Tibial nerve (tissue), 4 donors: Measurements from ENCODE around the gene PTPRM.

Experiments used
- CTCF ChIP-seq, 5 experiments: fragments of 200-600 bp in 3 of 5; fragments of 450-650 bp in 2 of 5; sonication (generic) in 3 of 5; IDR thresholded peaks; one replicate each; pipeline ENCODE4 v1.5.1; 2016 to 2019; ENCODE audit warnings: antibody characterized with exemption in 5 of 5, mild to moderate bottlenecking in 3 of 5, moderate library complexity in 2 of 5
- EP300 ChIP-seq, 2 donors: sonication (generic); formaldehyde crosslinking; IDR thresholded peaks; one replicate each; pipeline ENCODE4 v1.6.1; 2017; ENCODE audit warnings: antibody characterized with exemption in 2 of 2, mild to moderate bottlenecking in 1 of 2
- POLR2A ChIP-seq, 2 donors: fragments of 450-650 bp; IDR thresholded peaks; one replicate each; pipeline ENCODE4 v1.6.1; 2017; ENCODE audit warnings: antibody characterized with exemption in 2 of 2, mild to moderate bottlenecking in 2 of 2, moderate library complexity in 2 of 2

DNA sequence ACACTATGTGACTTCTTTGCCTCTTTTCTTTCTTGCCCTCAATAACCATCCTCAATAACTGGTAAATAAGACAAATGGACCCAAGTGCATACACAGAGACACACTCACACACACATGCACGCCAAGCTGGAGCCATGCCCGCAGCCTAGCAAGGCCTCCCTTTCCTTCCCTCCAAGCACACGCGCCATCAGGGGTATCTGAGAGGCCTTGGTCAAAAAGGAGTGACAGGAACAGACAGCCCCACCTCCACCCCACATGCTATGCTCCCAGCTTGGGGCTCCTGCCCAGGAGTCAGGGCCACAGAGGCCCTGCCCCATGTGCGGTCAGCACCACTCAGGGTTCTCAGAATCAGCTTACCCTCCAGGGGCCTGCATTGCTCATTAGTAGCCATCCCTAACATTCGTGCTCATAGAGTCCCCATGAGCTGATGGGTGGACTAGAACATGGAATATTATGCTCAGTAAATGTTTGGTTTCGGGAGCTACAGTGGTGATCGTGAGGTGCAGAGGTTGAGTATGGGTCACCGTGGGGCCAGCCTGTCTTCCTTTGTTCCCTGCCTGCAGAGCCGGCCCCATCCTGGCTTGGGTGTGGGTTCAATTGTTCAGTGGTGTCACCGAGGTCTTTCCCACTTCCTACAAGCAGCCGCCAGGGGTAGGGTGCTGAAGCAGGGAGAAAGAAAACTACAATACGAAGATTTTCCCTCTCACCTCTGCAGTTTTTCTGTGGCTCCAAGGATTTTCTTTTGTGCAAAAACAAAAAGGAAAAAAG is 884.0 kb downstream of the PTPRM start:
- TF ChIP-seq CTCF (IDR thresholded peaks at IDR 0.05) (no peak), POLR2A (IDR thresholded peaks at IDR 0.05) (no peak), EP300 (IDR thresholded peaks at IDR 0.05) (no peak)
